Astrocyte of the spinal cord (primary cell): ENCODE data around the gene BMP7.

Experiments used
- DNase-seq: peaks from one replicate; pipeline ENCODE4 v3.0.0; 2011; ENCODE audit warnings: low read depth, low spot score
- H3K4me3 ChIP-seq: 2 replicates; pipeline ENCODE4 v1.5.1; 2011; ENCODE audit warnings: low read depth, mild to moderate bottlenecking, low read length, moderate library complexity
- in situ Hi-C: cut with HindIII; loops from 2 replicates; pipeline ENCODE4 v1.10.0; 2017; ENCODE audit warnings: low sequenced_read_pairs
- TF ChIP-seq, protein P1 (sequence below): IDR thresholded peaks from 2 replicates; pipeline ENCODE4 v1.5.1; 2012; ENCODE audit warnings: low read depth, mild to moderate bottlenecking, low read length, inconsistent platforms

The BMP7 gene

GRCh38 chr20:57262784-57263609 lies 3.4 kb downstream of the BMP7 start:
- no peak overlapping the region for H3K4me3 ChIP-seq
- in situ Hi-C loops: no loop called here
- TF ChIP-seq, protein P1, sequence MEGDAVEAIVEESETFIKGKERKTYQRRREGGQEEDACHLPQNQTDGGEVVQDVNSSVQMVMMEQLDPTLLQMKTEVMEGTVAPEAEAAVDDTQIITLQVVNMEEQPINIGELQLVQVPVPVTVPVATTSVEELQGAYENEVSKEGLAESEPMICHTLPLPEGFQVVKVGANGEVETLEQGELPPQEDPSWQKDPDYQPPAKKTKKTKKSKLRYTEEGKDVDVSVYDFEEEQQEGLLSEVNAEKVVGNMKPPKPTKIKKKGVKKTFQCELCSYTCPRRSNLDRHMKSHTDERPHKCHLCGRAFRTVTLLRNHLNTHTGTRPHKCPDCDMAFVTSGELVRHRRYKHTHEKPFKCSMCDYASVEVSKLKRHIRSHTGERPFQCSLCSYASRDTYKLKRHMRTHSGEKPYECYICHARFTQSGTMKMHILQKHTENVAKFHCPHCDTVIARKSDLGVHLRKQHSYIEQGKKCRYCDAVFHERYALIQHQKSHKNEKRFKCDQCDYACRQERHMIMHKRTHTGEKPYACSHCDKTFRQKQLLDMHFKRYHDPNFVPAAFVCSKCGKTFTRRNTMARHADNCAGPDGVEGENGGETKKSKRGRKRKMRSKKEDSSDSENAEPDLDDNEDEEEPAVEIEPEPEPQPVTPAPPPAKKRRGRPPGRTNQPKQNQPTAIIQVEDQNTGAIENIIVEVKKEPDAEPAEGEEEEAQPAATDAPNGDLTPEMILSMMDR: no peak
- no peak for DNase-seq

DNA sequence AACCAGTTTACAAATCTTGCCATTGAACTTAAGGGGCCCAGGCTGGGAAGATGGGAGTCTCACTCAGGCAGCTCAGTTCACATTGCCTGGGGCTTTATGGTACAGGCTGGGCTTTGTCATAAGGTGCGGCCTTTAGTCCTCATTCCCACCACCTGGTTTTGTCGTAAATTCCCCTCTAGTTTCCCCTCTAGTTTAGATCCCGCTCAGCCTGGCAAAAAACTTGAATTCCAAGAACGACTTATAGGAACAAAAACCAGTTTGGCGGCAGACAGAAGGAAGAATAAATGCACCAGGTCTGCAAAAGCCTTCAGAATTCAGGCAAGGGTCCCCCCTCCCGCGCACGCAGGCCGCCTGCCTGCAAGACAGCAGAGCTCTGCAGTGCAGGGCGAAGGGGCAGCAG lies 4.1 kb downstream of the BMP7 start:
- in situ Hi-C loops: no loop called here
- no peak overlapping the region for H3K4me3 ChIP-seq
- TF ChIP-seq, protein P1: no peak
- DNase-seq: no peak

GRCh38 chr20:57261457-57262251 lies 4.8 kb downstream of the BMP7 start:
- in situ Hi-C loops: no loop called here
- TF ChIP-seq, protein P1: no peak
- DNase-seq: no peak
- no peak overlapping the region for H3K4me3 ChIP-seq

GRCh38 chr20:57260934-57261333 lies 5.5 kb downstream of the BMP7 start:
- in situ Hi-C loops: no loop called here
- TF ChIP-seq, protein P1: no peak
- no peak for DNase-seq
- H3K4me3 ChIP-seq: no peak overlapping the region

DNA sequence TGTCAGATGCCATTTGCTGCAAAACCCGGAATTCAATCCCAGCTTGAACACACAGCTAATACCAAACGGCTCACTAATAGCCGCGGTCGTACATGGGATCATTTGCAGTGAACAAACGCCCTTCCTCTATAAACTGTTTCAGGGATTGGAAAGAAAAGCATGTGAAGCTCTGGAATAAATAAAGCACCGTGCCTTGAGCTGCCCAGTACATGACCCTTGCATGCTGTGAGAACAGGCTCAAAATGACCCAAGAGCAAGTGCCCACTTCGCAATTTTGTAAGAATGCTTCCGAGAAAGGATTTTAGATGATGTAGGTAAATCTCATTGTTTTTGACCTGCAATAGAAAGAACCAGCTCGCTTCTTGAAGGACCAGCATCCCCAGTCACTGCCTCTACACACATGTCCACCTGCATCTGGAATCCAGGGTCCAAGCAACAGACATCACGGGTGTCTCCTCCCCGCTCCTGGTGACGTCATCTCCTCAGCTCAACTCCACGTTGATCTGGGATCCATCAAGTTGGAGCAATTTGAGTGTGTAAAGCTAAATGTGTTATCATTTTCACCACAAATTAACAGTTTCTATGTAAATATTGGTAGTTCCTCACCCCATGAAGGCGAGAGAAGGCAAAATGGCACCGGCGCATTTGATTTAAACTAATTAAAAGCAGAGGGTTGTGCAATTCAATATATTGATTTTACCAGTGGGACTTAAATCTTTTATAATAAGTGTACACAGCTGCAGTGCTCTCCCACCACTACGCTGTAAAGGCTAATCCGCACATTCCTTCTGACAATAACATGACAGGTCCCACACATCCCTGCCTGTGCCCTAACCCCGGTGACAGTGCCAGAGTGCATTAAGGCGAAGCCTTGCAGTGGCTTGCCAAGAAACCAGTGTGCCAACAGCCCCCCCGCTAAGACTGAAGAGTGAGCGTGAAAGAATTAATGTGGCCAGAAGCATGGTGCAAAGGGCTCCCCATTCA lies 6.2 kb downstream of the BMP7 start:
- TF ChIP-seq, protein P1: no peak
- no peak for DNase-seq
- H3K4me3 ChIP-seq: no peak overlapping the region
- in situ Hi-C loops: no loop called here
